ENCODE data around the gene MLF2. TPM values are rescaled to one million over a fixed set of nuclear protein-coding genes. Genes with fewer than 3 reads are reported as not detected.
"Not testable (repeated sequence)": the region's sequence is repeated elsewhere in the genome, so short reads cannot be mapped to it uniquely, and the experiment has no call there.

MLF2 gene
- total RNA-seq, 2 donors from 2014 or later = 199 to 212 TPM

- intact Hi-C loops (cut with DNase I) = loop anchor here (5.0 kb wide), 1 partner anchor 62 kb away; the partner anchor contains the start of gene ING4
These were observed 29.1 kb downstream of the MLF2 start, which contains the start of gene COPS7A for GRCh38 chr12:6723607-6724408. COPS7A (plus strand) TSS chr12:6724046; CDS start chr12:6724657, 611 bp downstream.

GRCh38 chr12:6722863-6723262, 30.1 kb downstream of the MLF2 start:
- DNase-seq = no peak
- Histone ChIP-seq H3K27me3 (no peaks in the 10 kb centered on the region), H3K36me3 (no peaks in the 10 kb centered on the region), H3K4me3 (no peak overlapping the region), H3K4me1 (peaks cover 6% of the 10 kb centered on the region), H3K9me3 (no peaks in the 10 kb centered on the region), H3K27ac (no peak overlapping the region), H3K9ac (ENCODE audit: low read depth in 2 of 2, low read length in 2 of 2) (no peak overlapping the region)
- no peak for TF ChIP-seq CTCF (IDR thresholded peaks at IDR 0.05)
- intact Hi-C loops (cut with DNase I) = loop anchor here (5.0 kb wide), 1 partner anchor 61 kb away; the partner anchor contains the start of gene ING4

More at GRCh38 chr12:6723607-6724408, 29.1 kb downstream of the MLF2 start, which contains the start of gene COPS7A:
- Histone ChIP-seq H3K4me3 (peak within 1 kb of the TSS; percentile 44), H3K27me3 (no peaks in the 10 kb centered on the region), H3K9me3 (no peaks in the 10 kb centered on the region), H3K9ac (ENCODE audit: low read depth in 2 of 2, low read length in 2 of 2) (peak within 1 kb of the TSS; percentile 56 to 65), H3K4me1 (peaks cover 6% of the 10 kb centered on the region), H3K36me3 (no peaks in the 10 kb centered on the region), H3K27ac (peak within 1 kb of the TSS; percentile 80)
- peak; percentile 99 for DNase-seq
- no peak for TF ChIP-seq CTCF (IDR thresholded peaks at IDR 0.05)

- TF ChIP-seq CTCF (IDR thresholded peaks at IDR 0.05) = no peak
- Histone ChIP-seq H3K4me3 (no peak overlapping the region), H3K4me1 (no peaks in the 10 kb centered on the region), H3K36me3 (no peaks in the 10 kb centered on the region), H3K27me3 (no peaks in the 10 kb centered on the region), H3K9me3 (no peaks in the 10 kb centered on the region), H3K9ac (ENCODE audit: low read depth in 2 of 2, low read length in 2 of 2) (no peak overlapping the region), H3K27ac (no peak overlapping the region)
- intact Hi-C loops (cut with DNase I) = no loop called here
- no peak for DNase-seq
These were observed 36.0 kb downstream of the MLF2 start for GRCh38 chr12:6716874-6717437.

- H3K36me3 ChIP-seq; intact Hi-C loops (cut with DNase I); H3K27me3 ChIP-seq; H3K9ac ChIP-seq (ENCODE audit: low read depth in 2 of 2, low read length in 2 of 2); H3K27ac ChIP-seq; H3K9me3 ChIP-seq; H3K4me1 ChIP-seq; H3K4me3 ChIP-seq; DNase-seq: not testable (repeated sequence)
These were observed 36.7 kb downstream of the MLF2 start for GRCh38 chr12:6716031-6716873.

DNA sequence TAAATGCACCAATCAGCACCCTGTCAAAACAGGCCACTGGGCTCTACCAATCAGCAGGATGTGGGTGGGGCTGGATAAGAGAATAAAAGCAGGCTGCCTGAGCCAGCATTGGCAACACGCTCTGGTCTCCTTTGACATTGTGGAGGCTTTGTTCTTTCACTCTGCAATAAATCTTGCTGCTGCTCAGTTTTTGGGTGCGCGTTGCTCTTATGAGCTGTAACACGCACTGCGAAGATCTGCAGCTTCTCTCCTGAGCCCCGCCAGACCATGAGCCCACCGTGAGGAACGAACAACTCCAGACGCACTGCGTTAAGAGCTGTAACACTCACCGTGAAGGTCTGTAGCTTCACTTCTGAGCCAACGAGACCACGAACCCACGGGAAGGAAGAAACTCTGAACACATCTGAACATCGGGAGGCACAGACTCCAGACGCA, 44.0 kb downstream of the MLF2 start:
- H3K27me3 ChIP-seq = peaks cover 3% of the 10 kb centered on the region

GRCh38 chr12:6708351-6708750, 44.6 kb downstream of the MLF2 start:
- DNase-seq; H3K4me3 ChIP-seq; H3K9me3 ChIP-seq; H3K9ac ChIP-seq (ENCODE audit: low read depth in 2 of 2, low read length in 2 of 2); H3K4me1 ChIP-seq; H3K27me3 ChIP-seq; H3K36me3 ChIP-seq; H3K27ac ChIP-seq; intact Hi-C loops (cut with DNase I): not testable (repeated sequence)

More for the DNA sequence above, 44.0 kb downstream of the MLF2 start:
- Histone ChIP-seq H3K27ac (no peak overlapping the region), H3K9ac (ENCODE audit: low read depth in 2 of 2, low read length in 2 of 2) (no peak overlapping the region), H3K4me3 (no peak overlapping the region), H3K36me3 (no peaks in the 10 kb centered on the region), H3K9me3 (no peaks in the 10 kb centered on the region), H3K4me1 (no peaks in the 10 kb centered on the region)
- DNase-seq = no peak
- TF ChIP-seq CTCF (IDR thresholded peaks at IDR 0.05) = no peak
- intact Hi-C loops (cut with DNase I) = no loop called here

Measured in colonic mucosa (tissue), 4 donors.